CD4-positive, alpha-beta T cell (primary cell): ENCODE data around the gene MFAP3. TPM values are rescaled to one million over a fixed set of nuclear protein-coding genes. Genes with fewer than 3 reads are reported as not detected.

Experiments used
- ATAC-seq: fragments of 200-7000 bp; cut with Tn5 transposase; one replicate; pipeline ENCODE4 v1.10.0; 2022; ENCODE audit warnings: mild to moderate bottlenecking; ENCODE audit not compliant: poor library complexity
- CTCF ChIA-PET: fragments of 350-600 bp; sonication (Branson Sonifier 250); formaldehyde crosslinking; loops from one replicate; lab custom pipeline; 2021; ENCODE audit warnings: antibody characterized with exemption, inconsistent platforms; lab: Charles Lee
- POLR2A ChIA-PET: fragments of 350-600 bp; sonication (Branson Sonifier 250); formaldehyde crosslinking; loops from one replicate; lab custom pipeline; 2021; ENCODE audit warnings: antibody characterized with exemption, inconsistent platforms; lab: Charles Lee
- DNase-seq, 14 experiments: peaks; one replicate each; pipeline ENCODE4 v3.0.0-alpha.2; 2013 to 2020; ENCODE audit warnings: mixed read lengths in 2 of 14
- H3K27ac ChIP-seq, 2 donors: one replicate each; pipeline versions ENCODE4 v1.5.1 to v1.7.0; 2013; ENCODE audit warnings: low read length in 2 of 2, low read depth in 1 of 2, mild to moderate bottlenecking in 1 of 2
- H3K27me3 ChIP-seq, 2 experiments: 1 replicate in 1 of 2; 2 replicates in 1 of 2; pipeline versions ENCODE4 v1.6.1 to v1.7.0; 2013; ENCODE audit warnings: low read length in 2 of 2, control low read depth in 1 of 2, mild to moderate bottlenecking in 1 of 2, moderate library complexity in 1 of 2; ENCODE audit not compliant: insufficient read depth in 2 of 2, control insufficient read depth in 1 of 2
- H3K36me3 ChIP-seq: one replicate; pipeline ENCODE4 v1.6.1; 2013; ENCODE audit warnings: low read length, control low read depth; ENCODE audit not compliant: insufficient read depth
- H3K4me1 ChIP-seq: one replicate; pipeline ENCODE4 v1.6.1; 2013; ENCODE audit warnings: low read length, control low read depth; ENCODE audit not compliant: insufficient read depth
- H3K4me3 ChIP-seq: one replicate; pipeline ENCODE4 v1.5.1; 2013; ENCODE audit warnings: mild to moderate bottlenecking, low read length, moderate library complexity
- H3K9me3 ChIP-seq, 2 experiments: 1 replicate in 1 of 2; 2 replicates in 1 of 2; pipeline versions ENCODE4 v1.6.1 to v1.7.0; 2013; ENCODE audit warnings: low read length in 2 of 2, mild to moderate bottlenecking in 2 of 2, control low read depth in 1 of 2, moderate library complexity in 1 of 2; ENCODE audit not compliant: control insufficient read depth in 1 of 2, insufficient read depth in 1 of 2
- H3K27ac Mint-ChIP-seq: one replicate; pipeline ENCODE4 v1.8.0; 2020; ENCODE audit warnings: mixed read lengths
- H3K27me3 Mint-ChIP-seq: one replicate; pipeline ENCODE4 v1.8.0; 2021; ENCODE audit warnings: mixed read lengths
- H3K36me3 Mint-ChIP-seq: one replicate; pipeline ENCODE4 v1.8.0; 2021; ENCODE audit warnings: low read depth, mixed read lengths
- H3K4me1 Mint-ChIP-seq: one replicate; pipeline ENCODE4 v1.8.0; 2021; ENCODE audit warnings: low read depth, mixed read lengths
- H3K4me3 Mint-ChIP-seq: one replicate; pipeline ENCODE4 v1.8.0; 2020; ENCODE audit warnings: mild to moderate bottlenecking, mixed read lengths
- H3K9me3 Mint-ChIP-seq: one replicate; pipeline ENCODE4 v1.8.0; 2020; ENCODE audit warnings: mixed read lengths
- CTCF ChIP-seq: fragments of 200-600 bp; IDR thresholded peaks from one replicate; pipeline ENCODE4 v1.8.0; 2022; ENCODE audit warnings: antibody characterized with exemption, mild to moderate bottlenecking
- intact Hi-C, 2 experiments: fragments of 100-400 bp; cut with DNase I in 1 of 2; cut with micrococcal nuclease in 1 of 2; formaldehyde crosslinking; loops; one replicate each; pipeline versions ENCODE4 v1.15.1 to v1.9.0; 2023 to 2025; cut with DNase I, micrococcal nuclease
- total RNA-seq, 174 experiments: library from RNA in 2 of 174; stranded (reverse) in 2 of 174; gene quantifications; one replicate each; pipeline ENCODE4 v1.2.3 and lab custom pipeline; 2021 to 2026

The MFAP3 gene
- total RNA-seq, 2 experiments from 2014 or later = 14.9 to 17.7 TPM

DNA sequence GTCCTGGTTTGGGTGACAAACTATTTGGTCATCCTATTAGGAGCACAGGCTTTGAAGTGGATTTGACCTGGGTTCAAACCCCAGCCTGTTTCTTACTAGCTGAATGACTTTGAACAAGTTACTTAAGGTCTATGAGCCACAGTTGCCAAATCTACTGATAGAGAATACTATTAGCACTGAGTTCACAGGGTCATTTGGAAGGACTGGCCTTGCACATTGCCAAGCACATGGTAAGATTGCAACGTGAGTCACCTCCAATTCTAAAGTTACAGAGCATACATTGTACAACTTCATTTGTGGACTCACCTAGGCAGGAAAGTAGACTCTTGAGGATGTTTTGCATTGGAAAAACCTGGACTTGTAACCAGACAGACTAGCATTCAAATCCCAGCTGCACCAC, 38.9 kb downstream of the MFAP3 start:
- ChIA-PET POLR2A (no interaction called here), CTCF (no interaction called here)
- Histone ChIP-seq H3K4me1 (peaks cover 14% of the 10 kb centered on the region), H3K27me3 (no peaks in the 10 kb centered on the region), H3K9me3 (no peaks in the 10 kb centered on the region), H3K27ac (no peak overlapping the region), H3K36me3 (no peaks in the 10 kb centered on the region), H3K4me3 (no peak overlapping the region)
- Mint-ChIP-seq H3K27ac (no peak overlapping the region), H3K4me1 (peaks cover 13% of the 10 kb centered on the region), H3K27me3 (no peaks in the 10 kb centered on the region), H3K36me3 (no peaks in the 10 kb centered on the region), H3K9me3 (no peaks in the 10 kb centered on the region), H3K4me3 (no peak overlapping the region)
- ATAC-seq (no peak), DNase-seq (no peak)
- intact Hi-C loops = no loop called here
- TF ChIP-seq CTCF = no peak

DNA sequence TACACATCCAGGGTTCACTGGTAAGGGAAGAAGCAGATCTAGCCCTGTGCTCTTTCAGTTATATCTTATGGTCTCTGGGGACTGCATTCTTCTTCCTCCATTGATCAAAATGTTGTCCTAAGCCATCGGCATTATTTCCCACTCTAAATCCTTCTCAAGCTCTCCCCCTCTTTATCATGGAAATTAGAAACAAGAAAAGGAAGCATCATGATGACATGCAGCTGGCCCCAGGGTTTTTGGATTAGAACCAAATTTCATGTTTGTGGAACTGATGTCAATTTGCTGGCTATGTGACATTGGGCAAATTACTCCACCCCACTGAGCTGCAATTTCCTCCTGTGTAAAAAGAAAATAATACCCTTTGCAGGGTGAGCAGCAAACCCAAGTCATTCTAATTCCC, 39.5 kb downstream of the MFAP3 start:
- CTCF ChIA-PET = no interaction called here
- Histone ChIP-seq H3K4me3 (no peak overlapping the region), H3K36me3 (no peaks in the 10 kb centered on the region), H3K9me3 (no peaks in the 10 kb centered on the region), H3K4me1 (peaks cover 14% of the 10 kb centered on the region), H3K27me3 (no peaks in the 10 kb centered on the region), H3K27ac (no peak overlapping the region)
- intact Hi-C loops = no loop called here
- Mint-ChIP-seq H3K27ac (no peak overlapping the region), H3K9me3 (no peaks in the 10 kb centered on the region), H3K4me3 (no peak overlapping the region), H3K27me3 (no peaks in the 10 kb centered on the region), H3K36me3 (no peaks in the 10 kb centered on the region), H3K4me1 (peaks cover 13% of the 10 kb centered on the region)
- POLR2A ChIA-PET = no interaction called here
- no peak for DNase-seq
- no peak for TF ChIP-seq CTCF
- no peak for ATAC-seq

GRCh38 chr5:154081246-154081645, 42.5 kb downstream of the MFAP3 start:
- intact Hi-C loops = no loop called here
- Mint-ChIP-seq H3K9me3 (no peaks in the 10 kb centered on the region), H3K4me3 (no peak overlapping the region), H3K36me3 (no peaks in the 10 kb centered on the region), H3K4me1 (peaks cover 5% of the 10 kb centered on the region), H3K27me3 (no peaks in the 10 kb centered on the region), H3K27ac (no peak overlapping the region)
- Histone ChIP-seq H3K27ac (no peak overlapping the region), H3K27me3 (no peaks in the 10 kb centered on the region), H3K9me3 (no peaks in the 10 kb centered on the region), H3K4me3 (no peak overlapping the region), H3K4me1 (no peaks in the 10 kb centered on the region), H3K36me3 (no peaks in the 10 kb centered on the region)
- CTCF ChIA-PET = interaction anchor here (1.7 kb wide), 1 partner anchor 9 kb away, joined by 7 read pairs; no protein-coding TSS in a partner anchor
- POLR2A ChIA-PET = no interaction called here
- TF ChIP-seq CTCF = no peak
- ATAC-seq = no peak
- DNase-seq = no peak
